RKO (cell line): ENCODE measurements around the gene VIPR2.
"Not testable (repeated sequence)": the region's sequence is repeated elsewhere in the genome, so short reads cannot be mapped to it uniquely, and the experiment has no call there.

Experiments
- DNase-seq: peaks from one replicate; pipeline ENCODE4 v3.0.0-alpha.2; 2016; ENCODE audit warnings: low spot score

VIPR2 gene

DNA sequence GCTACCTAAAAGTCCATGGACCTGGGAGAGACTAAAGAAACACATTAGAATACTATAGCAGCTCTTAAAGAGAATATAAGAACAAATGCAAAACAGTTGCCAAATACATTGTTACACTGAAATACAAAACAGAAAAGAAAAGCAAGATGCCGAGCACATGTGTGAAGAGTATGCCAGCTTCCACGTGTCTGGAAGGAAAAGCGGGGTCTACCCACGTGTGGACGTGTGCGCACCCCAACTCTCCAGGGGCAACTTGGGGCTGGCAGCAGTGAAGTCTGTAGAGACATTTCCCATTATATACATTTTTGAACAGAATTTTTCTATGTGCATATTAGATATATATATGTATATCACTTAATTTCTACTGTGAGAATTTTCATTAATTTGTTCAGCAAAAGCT, 6.2 kb downstream of the VIPR2 start:
- DNase-seq: no peak

DNA sequence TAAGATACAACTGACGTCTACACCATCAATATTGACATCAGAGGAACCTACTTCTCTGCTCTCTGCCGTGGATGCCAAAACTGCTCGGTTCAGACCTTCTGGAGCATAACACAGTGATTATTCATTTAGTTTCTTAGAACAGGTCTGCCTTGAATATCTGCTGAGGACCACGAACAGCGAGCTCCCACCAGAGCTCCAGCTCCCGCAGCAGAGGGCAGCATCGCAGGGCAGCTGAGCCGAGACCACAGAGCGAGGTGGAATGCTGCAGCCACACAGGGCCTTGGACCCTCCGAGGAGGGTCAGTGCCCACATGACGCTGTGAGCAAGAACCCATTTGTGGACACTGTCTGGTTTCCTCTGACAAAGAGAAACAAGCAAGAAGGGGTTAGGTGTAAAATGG, 6.8 kb downstream of the VIPR2 start:
- no peak for DNase-seq

- no peak for DNase-seq
These were observed 7.8 kb downstream of the VIPR2 start for GRCh38 chr7:159136846-159137245.

GRCh38 chr7:159136442-159136841, 8.2 kb downstream of the VIPR2 start:
- no peak for DNase-seq

GRCh38 chr7:159136013-159136412, 8.7 kb downstream of the VIPR2 start:
- DNase-seq: no peak

DNA sequence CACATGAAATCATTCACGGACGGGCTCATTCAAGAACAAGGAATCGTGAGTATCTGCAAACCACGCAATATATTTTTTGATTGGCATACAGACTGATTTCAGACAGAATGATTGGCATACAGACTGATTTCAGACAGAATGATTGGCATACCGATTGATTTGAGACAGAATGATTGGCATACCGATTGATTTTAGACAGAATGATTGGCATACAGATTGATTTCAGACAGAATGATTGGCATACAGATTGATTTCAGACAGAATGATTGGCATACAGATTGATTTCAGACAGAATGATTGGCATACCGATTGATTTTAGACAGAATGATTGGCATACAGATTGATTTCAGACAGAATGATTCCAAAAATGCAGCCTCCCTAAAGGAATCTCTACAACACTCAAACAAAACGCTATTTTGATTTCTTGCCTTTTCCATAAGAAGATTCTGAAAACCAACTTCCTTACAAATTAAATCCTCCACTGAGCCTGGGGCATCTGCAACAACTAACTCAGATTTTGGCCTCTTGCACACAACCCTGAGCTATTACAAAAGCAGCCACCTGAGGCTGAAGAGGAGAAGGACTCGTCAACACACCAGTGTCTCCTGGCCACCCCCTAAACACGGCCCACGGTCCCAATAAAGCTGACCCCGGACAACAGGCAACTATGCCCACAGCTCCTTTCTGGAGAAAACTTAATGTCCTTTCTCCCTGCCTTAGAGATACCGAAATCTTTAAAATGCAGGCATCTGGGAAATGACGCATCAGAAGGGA, 11.8 kb downstream of the VIPR2 start:
- DNase-seq: not testable (repeated sequence)

DNA sequence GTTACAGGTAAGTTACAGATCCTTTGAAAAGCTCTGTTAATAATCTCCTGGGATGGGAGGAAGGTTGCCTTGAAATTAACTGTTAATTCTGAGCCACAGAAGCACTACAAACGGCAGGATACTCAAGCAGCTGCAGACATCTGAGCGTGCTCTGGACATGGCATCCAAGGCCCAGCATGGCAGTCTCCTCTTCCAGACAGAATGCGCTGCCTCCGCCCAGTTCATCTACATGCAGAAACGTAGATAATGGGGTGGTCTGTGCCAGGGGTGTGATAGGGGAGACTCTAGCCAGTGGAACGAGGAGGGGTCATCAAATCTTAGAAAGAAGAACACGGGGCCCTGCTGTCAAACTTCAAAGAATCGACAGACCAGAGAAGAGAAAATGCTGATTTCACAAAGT, 13.8 kb downstream of the VIPR2 start:
- DNase-seq: no peak

- DNase-seq: no peak
These were observed 14.4 kb downstream of the VIPR2 start for GRCh38 chr7:159130199-159130775.

GRCh38 chr7:159128767-159129166, 15.9 kb downstream of the VIPR2 start:
- no peak for DNase-seq

DNA sequence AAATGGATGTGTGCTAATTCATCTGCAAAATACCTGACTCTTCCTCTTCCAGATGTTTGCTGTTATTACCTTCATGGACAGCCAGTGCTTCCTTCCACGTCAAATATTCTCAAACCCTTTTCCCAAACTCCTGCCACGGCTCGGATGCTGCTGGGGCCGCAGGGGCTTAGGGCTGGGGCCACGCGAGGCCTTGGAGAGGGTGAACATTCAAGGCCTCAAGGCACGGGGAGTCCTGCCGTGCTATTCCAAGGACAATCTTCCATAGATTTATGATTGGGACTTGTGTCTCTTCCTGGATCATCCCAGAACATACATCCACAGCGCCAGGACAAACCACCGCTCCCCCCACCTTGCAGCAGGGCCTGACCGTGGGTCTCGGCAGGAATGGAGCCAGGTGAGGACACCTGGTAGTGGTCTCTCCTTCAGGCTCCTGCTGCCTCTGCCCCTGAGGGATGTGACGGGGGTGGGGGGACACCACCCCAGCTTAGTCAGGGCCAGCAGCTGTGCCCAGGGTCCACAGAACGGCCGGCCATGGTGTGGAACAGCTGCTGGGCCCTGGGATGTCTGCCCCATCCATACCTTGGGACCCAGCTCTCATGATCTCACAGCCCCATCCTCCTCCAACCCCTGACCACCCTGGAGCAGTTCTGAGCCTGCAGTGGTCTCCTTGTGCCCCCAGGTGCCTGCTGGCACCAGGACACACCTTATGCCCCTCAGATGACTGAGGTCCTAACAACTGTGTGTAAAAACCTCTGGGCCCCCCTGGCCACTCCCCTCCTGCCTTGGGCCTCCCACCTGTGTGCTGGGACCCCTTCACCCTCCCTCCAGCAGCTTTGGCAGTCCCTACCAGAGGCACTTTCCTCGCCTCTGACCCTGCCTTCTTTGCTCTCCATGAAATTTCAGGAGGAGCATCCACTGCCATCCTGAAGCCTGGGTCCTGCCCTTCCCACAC, 16.7 kb downstream of the VIPR2 start:
- DNase-seq: no peak

DNA sequence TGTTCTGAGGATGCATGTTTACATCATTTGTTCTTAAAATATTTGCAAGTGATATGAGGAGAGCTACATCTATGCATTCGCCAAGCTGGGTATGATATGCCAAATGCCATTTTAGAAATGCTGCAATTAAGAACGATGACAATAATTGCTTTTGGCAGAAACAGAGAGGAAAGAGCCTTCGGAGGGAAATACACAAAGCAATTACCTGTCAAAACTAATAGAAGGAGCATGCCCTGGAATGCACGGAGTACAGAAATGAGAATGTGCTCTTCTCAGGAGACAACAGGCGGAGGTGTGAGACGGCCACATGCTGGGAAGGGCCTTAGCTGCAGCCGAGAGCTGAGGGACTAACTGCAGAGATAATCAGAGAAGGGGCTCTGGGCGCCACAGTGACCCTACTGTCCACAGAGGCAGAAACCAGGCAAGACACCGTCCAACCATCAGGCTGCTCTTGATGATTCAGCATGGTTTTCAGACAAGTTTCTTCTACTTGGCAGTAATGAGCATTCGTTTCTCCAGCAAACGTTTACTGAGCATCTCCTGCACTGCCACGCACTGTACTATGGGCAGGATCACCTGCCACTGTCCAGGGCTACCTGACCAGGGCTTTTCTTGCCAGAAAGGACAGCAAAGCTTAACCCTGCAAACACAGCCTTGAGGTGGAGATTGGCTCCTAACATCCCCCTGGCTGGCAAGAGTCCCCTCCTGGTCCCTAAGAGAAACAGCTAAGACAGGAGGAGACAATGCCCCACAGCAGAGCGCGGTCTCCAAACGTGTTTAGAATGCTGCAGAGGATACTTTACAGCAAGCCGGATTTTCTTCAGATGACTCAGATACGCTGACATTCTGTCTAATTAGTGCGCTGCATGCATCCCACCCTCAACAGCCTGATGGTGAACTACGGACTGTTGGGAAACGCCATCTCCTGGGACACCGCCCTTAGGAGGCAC, 18.1 kb downstream of the VIPR2 start:
- DNase-seq: no peak

DNA sequence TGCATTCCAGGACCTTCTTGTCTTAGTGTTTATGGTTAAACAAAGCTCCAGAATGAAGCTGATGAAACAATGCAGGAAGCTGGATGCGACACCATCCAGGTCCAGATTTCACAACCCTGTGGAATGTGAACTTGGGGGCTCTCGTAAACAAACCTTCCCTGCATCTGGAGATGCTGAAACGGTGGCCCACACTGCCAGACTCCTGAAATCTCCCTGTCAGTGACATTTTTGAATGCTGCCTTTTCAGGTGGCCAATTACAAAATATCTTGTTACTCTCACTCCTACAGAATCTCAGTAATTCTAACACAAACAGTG, 18.8 kb downstream of the VIPR2 start:
- no peak for DNase-seq

DNA sequence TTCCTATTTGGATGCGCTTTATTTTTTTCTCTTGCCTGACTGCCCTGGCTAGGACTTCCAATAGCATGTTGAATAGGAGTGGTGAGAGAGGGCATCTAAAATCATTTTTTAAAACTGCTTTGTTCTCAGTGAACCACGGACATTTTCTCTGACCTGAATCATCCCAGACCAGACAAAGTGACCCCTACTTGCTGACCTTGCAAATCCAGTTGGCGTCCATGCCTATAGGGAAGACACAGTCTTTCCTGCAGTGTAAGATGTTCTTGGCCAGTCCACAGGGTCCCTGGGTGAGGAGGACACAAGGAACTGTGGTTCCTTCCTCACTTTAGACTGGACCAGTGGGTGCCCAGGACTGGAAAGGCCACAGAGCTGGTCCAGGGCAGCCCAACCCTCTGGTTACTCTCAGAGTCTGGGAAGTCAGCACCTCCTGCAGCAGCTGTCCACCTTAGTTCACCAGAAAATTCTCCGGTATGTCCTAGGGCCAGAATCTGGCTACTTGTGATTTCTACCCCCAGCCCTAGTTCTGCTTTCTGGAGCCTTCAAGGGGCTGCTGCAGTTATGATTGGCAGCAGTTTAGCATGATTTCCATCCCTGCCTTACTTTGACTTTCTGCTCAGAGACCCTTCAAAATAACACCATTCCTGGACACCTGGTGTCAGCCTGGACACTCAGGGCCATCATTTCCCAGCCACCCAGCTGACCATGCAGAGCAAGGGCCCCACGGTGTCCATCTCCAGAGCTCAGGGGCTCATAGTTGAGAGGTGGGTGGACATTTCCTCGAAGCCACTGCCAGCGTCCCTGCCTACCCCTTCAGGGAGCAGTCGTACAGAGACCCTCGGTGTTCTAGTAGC, 19.3 kb downstream of the VIPR2 start:
- DNase-seq: no peak

GRCh38 chr7:159123793-159124192, 20.9 kb downstream of the VIPR2 start:
- DNase-seq: not testable (repeated sequence)

DNA sequence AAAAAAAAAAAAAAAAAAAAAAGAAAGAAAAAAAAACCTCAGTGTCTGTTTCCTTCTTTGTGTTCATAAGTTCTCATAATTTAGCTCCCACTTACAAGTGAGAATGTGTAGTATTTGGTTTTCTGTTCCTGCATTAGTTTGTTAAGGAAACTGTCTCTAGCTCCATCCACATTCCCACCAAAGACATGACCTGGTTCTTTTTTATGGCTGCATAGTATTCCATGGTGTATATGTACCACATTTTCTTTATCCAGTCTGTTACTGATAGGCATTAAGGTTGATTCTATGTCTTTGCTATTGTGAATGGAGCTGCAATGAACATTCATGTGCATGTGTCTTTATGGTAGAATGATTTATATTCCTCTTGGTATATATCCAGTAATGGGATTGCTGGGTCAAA, 21.4 kb downstream of the VIPR2 start:
- not testable (repeated sequence) for DNase-seq

- DNase-seq: no peak
These were observed 22.4 kb downstream of the VIPR2 start for GRCh38 chr7:159122276-159122675.

DNA sequence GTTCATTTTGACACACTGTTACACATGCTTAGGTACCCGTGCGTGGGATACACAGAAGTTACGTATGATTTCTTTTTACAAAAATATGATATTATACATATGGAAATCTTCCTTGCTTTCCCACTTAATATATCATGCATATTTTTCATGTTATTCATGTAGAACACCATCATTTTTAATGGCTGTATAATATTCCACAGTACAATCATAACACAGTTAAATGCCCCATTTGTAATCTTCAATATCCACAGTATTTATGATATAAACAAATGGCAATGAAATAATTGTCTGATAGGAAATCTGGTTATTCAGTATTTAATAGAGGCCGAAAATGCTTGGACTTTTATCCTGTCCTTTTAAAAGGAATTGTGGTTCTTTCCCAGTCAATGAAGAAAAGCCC, 23.2 kb downstream of the VIPR2 start:
- DNase-seq: no peak

DNA sequence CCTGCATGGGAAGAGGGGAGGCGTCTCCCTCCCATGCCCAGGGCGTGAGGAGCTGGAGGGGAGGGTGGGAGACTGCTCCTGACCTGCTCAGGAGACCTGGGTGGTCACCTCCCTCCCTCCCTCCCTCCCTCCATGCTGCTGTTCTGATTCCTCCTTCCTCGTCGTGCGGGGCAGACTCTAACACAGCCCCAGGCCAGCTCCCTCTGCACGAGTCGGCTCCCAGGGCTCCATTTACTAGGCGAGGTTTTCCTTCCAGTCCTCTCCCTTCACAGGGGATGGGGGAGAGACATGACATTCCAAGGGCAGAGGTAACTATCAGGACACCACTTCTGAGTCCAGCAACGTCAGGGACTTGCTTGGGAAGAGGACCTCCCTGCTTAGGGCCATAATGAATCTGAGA, 23.6 kb downstream of the VIPR2 start:
- DNase-seq: no peak

- no peak for DNase-seq
These were observed 24.1 kb downstream of the VIPR2 start for GRCh38 chr7:159120540-159120919.

- DNase-seq: no peak
These were observed 24.7 kb downstream of the VIPR2 start for GRCh38 chr7:159119851-159120539.
